IMR-90 (cell line): ENCODE results near the gene SRPK3.

Experiments
- CEBPB ChIP-seq: IDR thresholded peaks from 2 replicates; pipeline ENCODE4 v1.6.1; 2012; ENCODE audit warnings: low read depth, low read length, improper control_type of control experiment
- CTCF ChIP-seq: conservative IDR thresholded peaks from 2 replicates; pipeline ENCODE4 v1.5.1; 2012; ENCODE audit warnings: mild to moderate bottlenecking, low read depth, low read length, improper control_type of control experiment
- ELK1 ChIP-seq: fragments of 150-350 bp; IDR thresholded peaks from 2 replicates; pipeline ENCODE4 v1.6.1; 2016; ENCODE audit warnings: low read depth, mild to moderate bottlenecking, low read length, moderate library complexity, borderline replicate concordance
- FOS ChIP-seq: fragments of 150-350 bp; IDR thresholded peaks from 2 replicates; pipeline ENCODE4 v1.6.1; 2016; ENCODE audit warnings: low read depth, low read length
- MXI1 ChIP-seq: IDR thresholded peaks from 2 replicates; pipeline ENCODE4 v1.6.1; 2012; ENCODE audit warnings: low read depth, mild to moderate bottlenecking, low read length, moderate library complexity, borderline replicate concordance
- NFE2L2 ChIP-seq: fragments of 150-350 bp; IDR thresholded peaks from 2 replicates; pipeline ENCODE4 v1.6.1; 2016; ENCODE audit warnings: low read depth, mild to moderate bottlenecking, low read length
- POLR2A ChIP-seq: IDR thresholded peaks from 2 replicates; pipeline ENCODE4 v1.6.1; 2012; ENCODE audit warnings: mild to moderate bottlenecking, low read depth, low read length
- RAD21 ChIP-seq: IDR thresholded peaks from 2 replicates; pipeline ENCODE4 v1.6.1; 2012; ENCODE audit warnings: low read length, improper control_type of control experiment
- RCOR1 ChIP-seq: IDR thresholded peaks from 2 replicates; pipeline ENCODE4 v1.6.1; 2012; ENCODE audit warnings: mild to moderate bottlenecking, low read length, improper control_type of control experiment; ENCODE audit not compliant: insufficient replicate concordance
- RFX5 ChIP-seq: IDR thresholded peaks from 2 replicates; pipeline ENCODE4 v1.8.0; 2012; ENCODE audit warnings: low read depth, mild to moderate bottlenecking, low read length, moderate library complexity
- SMC3 ChIP-seq: fragments of 150-350 bp; IDR thresholded peaks from 2 replicates; pipeline ENCODE4 v1.6.1; 2016; ENCODE audit warnings: low read depth, mild to moderate bottlenecking, antibody characterized with exemption, low read length, moderate library complexity
- USF2 ChIP-seq: fragments of 150-350 bp; IDR thresholded peaks from 2 replicates; pipeline ENCODE4 v1.6.1; 2017; ENCODE audit warnings: mild to moderate bottlenecking, antibody characterized with exemption, low read length, low read depth

- TF ChIP-seq POLR2A: no peak
- no peak for TF ChIP-seq RFX5
- no peak for TF ChIP-seq MXI1
- TF ChIP-seq CTCF: no peak
- TF ChIP-seq USF2: no peak
- TF ChIP-seq CEBPB: no peak
- no peak for TF ChIP-seq RCOR1
- TF ChIP-seq FOS: no peak
- no peak for TF ChIP-seq NFE2L2
- TF ChIP-seq ELK1: no peak
- no peak for TF ChIP-seq RAD21
- TF ChIP-seq SMC3: no peak
Measured at GRCh38 chrX:153806999-153807575, 26.2 kb downstream of the SRPK3 start.
